ENCODE results near the gene GJC2.

The GJC2 gene

GRCh38 chr1:228149406-228150119 lies at the start of gene GJC2:
Gene GJC2 (plus strand): TSS chr1:228149930. CDS start chr1:228157759, 7,829 bp downstream.
- no peak within 1 kb of the TSS for H3K4me3 ChIP-seq (ENCODE audit: low read depth, low read length)
- TF ChIP-seq CTCF (IDR thresholded peaks at IDR 0.05; ENCODE audit: low read depth, low read length) (no peak), POLR2A (IDR thresholded peaks at IDR 0.05; ENCODE audit: extremely low read depth, insufficient read length) (no peak), MYC (IDR thresholded peaks at IDR 0.05; ENCODE audit: low read depth, low read length) (no peak), MAX (IDR thresholded peaks at IDR 0.05; ENCODE audit: low read depth, low read length) (no peak)
- no peak for DNase-seq (ENCODE audit: low read depth)

GRCh38 chr1:228100822-228101613 lies 48.7 kb upstream of the GJC2 start:
- DNase-seq (ENCODE audit: low read depth), result no peak
- no peak for TF ChIP-seq MYC (IDR thresholded peaks at IDR 0.05; ENCODE audit: low read depth, low read length)
- no peak for TF ChIP-seq MAX (IDR thresholded peaks at IDR 0.05; ENCODE audit: low read depth, low read length)
- no peak for TF ChIP-seq POLR2A (IDR thresholded peaks at IDR 0.05; ENCODE audit: extremely low read depth, insufficient read length)
- TF ChIP-seq CTCF (IDR thresholded peaks at IDR 0.05; ENCODE audit: low read depth, low read length), result no peak
- H3K4me3 ChIP-seq (ENCODE audit: low read depth, low read length), result peak overlapping the region; percentile 71

- peak; percentile 41 for DNase-seq (ENCODE audit: low read depth)
- TF ChIP-seq MAX (IDR thresholded peaks at IDR 0.05; ENCODE audit: low read depth, low read length), result no peak
- TF ChIP-seq MYC (IDR thresholded peaks at IDR 0.05; ENCODE audit: low read depth, low read length), result no peak
- peak overlapping the region; percentile 71 for H3K4me3 ChIP-seq (ENCODE audit: low read depth, low read length)
These were observed 48.1 kb upstream of the GJC2 start for GRCh38 chr1:228101614-228101993.

GRCh38 chr1:228101994-228102790 lies 47.5 kb upstream of the GJC2 start:
- TF ChIP-seq MAX (IDR thresholded peaks at IDR 0.05; ENCODE audit: low read depth, low read length) (no peak), CTCF (IDR thresholded peaks at IDR 0.05; ENCODE audit: low read depth, low read length) (peak; percentile 17), POLR2A (IDR thresholded peaks at IDR 0.05; ENCODE audit: extremely low read depth, insufficient read length) (no peak), MYC (IDR thresholded peaks at IDR 0.05; ENCODE audit: low read depth, low read length) (no peak; the same call in 1 of the 2 replicates)
- H3K4me3 ChIP-seq (ENCODE audit: low read depth, low read length), result peak overlapping the region; percentile 71
- peak; percentile 76 for DNase-seq (ENCODE audit: low read depth)

- TF ChIP-seq MAX (IDR thresholded peaks at IDR 0.05; ENCODE audit: low read depth, low read length) (peak; percentile 47; the same call in 1 of the 2 replicates), POLR2A (IDR thresholded peaks at IDR 0.05; ENCODE audit: extremely low read depth, insufficient read length) (peak; percentile 71), MYC (IDR thresholded peaks at IDR 0.05; ENCODE audit: low read depth, low read length) (peak; percentile 74; the same call in 1 of the 2 replicates), CTCF (IDR thresholded peaks at IDR 0.05; ENCODE audit: low read depth, low read length) (no peak)
- peak; percentile 95 for DNase-seq (ENCODE audit: low read depth)
- H3K4me3 ChIP-seq (ENCODE audit: low read depth, low read length), result peak within 1 kb of the TSS; percentile 71
These were observed 46.7 kb upstream of the GJC2 start, which contains the start of gene C1orf35 for GRCh38 chr1:228102791-228103620. Gene C1orf35 (minus strand): TSS chr1:228103325. CDS start chr1:228103227, 98 bp downstream.

All from NB4 (cell line).